H54 (cell line): Measurements from ENCODE around the gene FHOD3.
"Not testable (repeated sequence)": the region's sequence is repeated elsewhere in the genome, so short reads cannot be mapped to it uniquely, and the experiment has no call there.

Experiments used
- DNase-seq: peaks from one replicate; pipeline ENCODE4 v3.0.0; 2011; ENCODE audit warnings: low spot score, mixed read lengths; ENCODE audit not compliant: insufficient read length
- FAIRE-seq: peaks from 3 replicates; lab custom pipeline; 2011; peaks lifted over from hg19 to GRCh38; lab: Jason Lieb, UNC
- POLR2A ChIP-seq: IDR thresholded peaks from 2 replicates; pipeline ENCODE4 v1.6.1; 2011; ENCODE audit warnings: low read depth, mild to moderate bottlenecking, low read length

FHOD3 gene

GRCh38 chr18:36761186-36761698, 463.7 kb downstream of the FHOD3 start:
- FAIRE-seq (no peak), DNase-seq (no peak)
- TF ChIP-seq POLR2A, result no peak

- DNase-seq (no peak), FAIRE-seq (no peak)
- no peak for TF ChIP-seq POLR2A
Observed at GRCh38 chr18:36762074-36762473, 464.6 kb downstream of the FHOD3 start.

GRCh38 chr18:36762965-36763364, 465.5 kb downstream of the FHOD3 start:
- FAIRE-seq, DNase-seq: not testable (repeated sequence)

- no peak for TF ChIP-seq POLR2A
- DNase-seq (no peak), FAIRE-seq (no peak)
Observed at GRCh38 chr18:36766836-36767235, 469.3 kb downstream of the FHOD3 start.

- DNase-seq (no peak), FAIRE-seq (no peak)
- TF ChIP-seq POLR2A, result no peak
Observed at GRCh38 chr18:36769172-36769571, 471.7 kb downstream of the FHOD3 start.

GRCh38 chr18:36769611-36770314, 472.2 kb downstream of the FHOD3 start:
- TF ChIP-seq POLR2A, result no peak
- DNase-seq, result no peak
- FAIRE-seq, result no peak

GRCh38 chr18:36770315-36770946, 472.9 kb downstream of the FHOD3 start:
- DNase-seq, result no peak
- TF ChIP-seq POLR2A, result no peak
- FAIRE-seq, result no peak

GRCh38 chr18:36771245-36771644, 473.7 kb downstream of the FHOD3 start:
- FAIRE-seq, result no peak
- no peak for DNase-seq
- no peak for TF ChIP-seq POLR2A

- FAIRE-seq (no peak), DNase-seq (no peak)
- TF ChIP-seq POLR2A, result no peak
Observed at GRCh38 chr18:36772241-36772723, 474.8 kb downstream of the FHOD3 start.

GRCh38 chr18:36775396-36775795, 477.9 kb downstream of the FHOD3 start:
- DNase-seq (no peak), FAIRE-seq (no peak)

GRCh38 chr18:36776650-36777049, 479.1 kb downstream of the FHOD3 start:
- no peak for DNase-seq
- FAIRE-seq, result no peak
- TF ChIP-seq POLR2A, result no peak

More at GRCh38 chr18:36775396-36775795, 477.9 kb downstream of the FHOD3 start:
- no peak for TF ChIP-seq POLR2A

- DNase-seq (no peak), FAIRE-seq (no peak)
- TF ChIP-seq POLR2A, result no peak
Observed at GRCh38 chr18:36777566-36777965, 480.1 kb downstream of the FHOD3 start.

- DNase-seq (no peak), FAIRE-seq (no peak)
- TF ChIP-seq POLR2A, result no peak
Observed at GRCh38 chr18:36780748-36781147, 483.2 kb downstream of the FHOD3 start.

GRCh38 chr18:36782710-36783109, 485.2 kb downstream of the FHOD3 start:
- DNase-seq, result no peak
- no peak for FAIRE-seq
- TF ChIP-seq POLR2A, result no peak

GRCh38 chr18:36783792-36784191, 486.3 kb downstream of the FHOD3 start:
- no peak for TF ChIP-seq POLR2A
- FAIRE-seq (no peak), DNase-seq (no peak)

GRCh38 chr18:36786686-36787085, 489.2 kb downstream of the FHOD3 start:
- FAIRE-seq, result no peak
- no peak for TF ChIP-seq POLR2A

More at GRCh38 chr18:36786686-36787085, 489.2 kb downstream of the FHOD3 start:
- no peak for DNase-seq
